Mammary epithelial cell (primary cell): ENCODE results near the gene ADAMTS1.

Experiments
- EZH2 ChIP-seq: IDR thresholded peaks from 2 replicates; pipeline ENCODE4 v1.6.1; 2012; ENCODE audit warnings: low read length, inconsistent platforms, borderline replicate concordance
- TF ChIP-seq, protein P1 (sequence below), 2 donors: IDR thresholded peaks in 1 of 2; conservative IDR thresholded peaks in 1 of 2; 2 replicates each; pipeline ENCODE4 v1.5.1; 2011 to 2012; ENCODE audit warnings: inconsistent platforms in 2 of 2, low read length in 2 of 2, mild to moderate bottlenecking in 2 of 2, control low read depth in 1 of 2, low read depth in 1 of 2; ENCODE audit not compliant: insufficient read depth in 1 of 2; ENCODE audit errors: extremely low read depth in 1 of 2

DNA sequence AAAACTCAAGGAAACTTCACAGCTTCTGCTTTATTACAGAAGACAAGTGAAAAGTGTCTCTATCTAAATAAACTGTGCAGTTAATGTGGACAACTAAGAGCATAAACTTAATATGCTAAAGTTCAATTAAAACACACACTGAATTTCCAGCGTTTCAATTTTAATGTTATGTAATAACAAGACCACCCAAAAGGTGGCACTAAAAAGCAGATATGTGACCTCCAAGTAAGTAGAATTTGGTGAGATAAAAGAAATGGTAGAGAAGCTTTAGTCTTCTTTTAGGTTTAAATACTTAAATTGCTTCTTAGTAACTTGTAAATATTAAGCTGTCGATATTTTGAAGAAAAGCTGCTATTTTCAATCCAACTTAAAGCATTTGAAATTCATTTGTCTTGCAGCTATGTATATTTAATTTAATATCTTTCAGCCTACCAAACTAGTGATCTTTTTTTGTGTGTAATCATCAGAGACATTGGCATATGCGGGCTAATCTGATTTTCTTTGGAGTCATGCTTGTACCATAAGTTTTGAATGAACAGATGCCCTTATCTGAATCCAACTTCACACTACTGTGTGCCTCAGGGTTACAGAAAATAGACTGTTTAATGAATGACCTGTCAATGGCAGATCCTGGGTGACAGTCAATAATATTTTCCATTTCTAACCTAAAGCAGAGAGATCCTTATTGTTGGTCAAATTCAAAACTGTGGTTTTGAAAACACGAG lies 36.5 kb upstream of the ADAMTS1 start:
- TF ChIP-seq, protein P1, sequence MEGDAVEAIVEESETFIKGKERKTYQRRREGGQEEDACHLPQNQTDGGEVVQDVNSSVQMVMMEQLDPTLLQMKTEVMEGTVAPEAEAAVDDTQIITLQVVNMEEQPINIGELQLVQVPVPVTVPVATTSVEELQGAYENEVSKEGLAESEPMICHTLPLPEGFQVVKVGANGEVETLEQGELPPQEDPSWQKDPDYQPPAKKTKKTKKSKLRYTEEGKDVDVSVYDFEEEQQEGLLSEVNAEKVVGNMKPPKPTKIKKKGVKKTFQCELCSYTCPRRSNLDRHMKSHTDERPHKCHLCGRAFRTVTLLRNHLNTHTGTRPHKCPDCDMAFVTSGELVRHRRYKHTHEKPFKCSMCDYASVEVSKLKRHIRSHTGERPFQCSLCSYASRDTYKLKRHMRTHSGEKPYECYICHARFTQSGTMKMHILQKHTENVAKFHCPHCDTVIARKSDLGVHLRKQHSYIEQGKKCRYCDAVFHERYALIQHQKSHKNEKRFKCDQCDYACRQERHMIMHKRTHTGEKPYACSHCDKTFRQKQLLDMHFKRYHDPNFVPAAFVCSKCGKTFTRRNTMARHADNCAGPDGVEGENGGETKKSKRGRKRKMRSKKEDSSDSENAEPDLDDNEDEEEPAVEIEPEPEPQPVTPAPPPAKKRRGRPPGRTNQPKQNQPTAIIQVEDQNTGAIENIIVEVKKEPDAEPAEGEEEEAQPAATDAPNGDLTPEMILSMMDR (conservative IDR thresholded peaks at IDR 0.05 in 1 of 2, IDR thresholded peaks at IDR 0.05 in 1 of 2; ENCODE audit: extremely low read depth in 1 of 2, insufficient read depth in 1 of 2, low read depth in 1 of 2, low read length in 2 of 2), result no peak
- no peak for TF ChIP-seq EZH2
